HCT116 (cell line): Measurements from ENCODE around the gene MRPL44. TPM values are rescaled to one million over a fixed set of nuclear protein-coding genes. Genes with fewer than 3 reads are reported as not detected.

ENCODE experiments used
- ATAC-seq: fragments of 200-7000 bp; cut with Tn5 transposase; 2 replicates; pipeline ENCODE4 v1.9.1; 2020; ENCODE audit warnings: mild to moderate bottlenecking, moderate library complexity
- BruUV-seq: library from RNA; stranded (reverse); fragments of 400-500 nt; replicated peaks from 2 replicates; lab custom pipeline; 2021; lab: Mats Ljungman, UMichigan
- CTCF ChIA-PET: fragments of 300-600 bp; sonication (Branson Sonifier 250); formaldehyde crosslinking; loops from one replicate; lab custom pipeline; 2021; ENCODE audit warnings: antibody characterized with exemption; lab: Charles Lee
- POLR2A ChIA-PET: fragments of 300-600, 350-600 bp; sonication (Branson Sonifier 250); formaldehyde crosslinking; loops from one replicate; lab custom pipeline; 2021; ENCODE audit warnings: antibody characterized with exemption; lab: Charles Lee
- RAD21 ChIA-PET, 2 experiments: fragments of 300-600 bp; sonication (Branson Sonifier 250); formaldehyde crosslinking; loops; one replicate each; lab custom pipeline; 2023; ENCODE audit warnings: low total read pairs in 2 of 2; ENCODE audit not compliant: uncharacterized antibody in 2 of 2, unreplicated experiment in 2 of 2, low non-redundant PET in 1 of 2; lab: Charles Lee
- DNase-seq: peaks from one replicate; pipeline ENCODE4 v3.0.0-alpha.2; 2010; ENCODE audit warnings: low read depth, low spot score
- H2AFZ ChIP-seq: fragments of 200-600 bp; shearing (Covaris generic), sonication (generic); 2 replicates; pipeline ENCODE4 v1.6.1; 2017; ENCODE audit warnings: low read depth, mixed run types, mixed read lengths, antibody characterized with exemption, low read length; ENCODE audit not compliant: poor library complexity, severe bottlenecking
- H3K27ac ChIP-seq: 2 replicates; pipeline ENCODE4 v1.5.1; 2012; ENCODE audit warnings: low read depth, low read length
- H3K27me3 ChIP-seq: fragments of 200-600 bp; sonication (generic); 2 replicates; pipeline ENCODE4 v1.6.1; 2016; ENCODE audit warnings: mixed run types, low read length, mixed read lengths; ENCODE audit not compliant: insufficient read depth
- H3K36me3 ChIP-seq, 2 experiments: fragments of 200-500 bp in 1 of 2; fragments of 200-600 bp in 1 of 2; sonication (Bioruptor generic) in 1 of 2; sonication (generic) in 1 of 2; 2 replicates each; pipeline versions ENCODE4 v1.5.1 to v1.6.1; 2014 to 2016; ENCODE audit warnings: low read length in 2 of 2, inconsistent platforms in 1 of 2, mixed read lengths in 1 of 2, mixed run types in 1 of 2; ENCODE audit not compliant: insufficient read depth in 2 of 2, control insufficient read depth in 1 of 2
- H3K4me1 ChIP-seq, 2 experiments: fragments of 200-600 bp in 1 of 2; sonication (generic) in 1 of 2; 2 replicates each; pipeline versions ENCODE4 v1.5.1 to v1.6.1; 2012 to 2017; ENCODE audit warnings: low read length in 2 of 2, inconsistent platforms in 1 of 2, mild to moderate bottlenecking in 1 of 2, mixed read lengths in 1 of 2, mixed run types in 1 of 2, moderate library complexity in 1 of 2; ENCODE audit not compliant: insufficient read depth in 2 of 2, control insufficient read depth in 1 of 2
- H3K4me2 ChIP-seq: fragments of 200-600 bp; sonication (generic); 2 replicates; pipeline ENCODE4 v1.6.1; 2017; ENCODE audit warnings: mixed run types, low read length, mixed read lengths
- H3K4me3 ChIP-seq, 2 experiments: fragments of 200-600 bp in 1 of 2; sonication (generic) in 1 of 2; replicated peaks in 1 of 2; 2 replicates each; pipeline ENCODE4 v1.5.1; 2011 to 2016; ENCODE audit warnings: low read length in 2 of 2, control low read depth in 1 of 2, low read depth in 1 of 2, mild to moderate bottlenecking in 1 of 2, mixed read lengths in 1 of 2, mixed run types in 1 of 2
- H3K79me2 ChIP-seq: fragments of 200-600 bp; sonication (generic); 2 replicates; pipeline ENCODE4 v1.6.1; 2017; ENCODE audit warnings: mild to moderate bottlenecking, mixed run types, low read length, moderate library complexity, mixed read lengths; ENCODE audit not compliant: insufficient read depth
- H3K9ac ChIP-seq: fragments of 200-600 bp; sonication (generic); 2 replicates; pipeline ENCODE4 v1.6.1; 2016; ENCODE audit warnings: low read length, mixed read lengths
- H3K9me2 ChIP-seq: fragments of 200-600 bp; sonication (generic), shearing (Covaris generic); 2 replicates; pipeline ENCODE4 v1.6.1; 2017; ENCODE audit warnings: mixed run types, mild to moderate bottlenecking, moderate library complexity; ENCODE audit not compliant: insufficient read depth
- H3K9me3 ChIP-seq, 2 experiments: fragments of 200-500 bp in 1 of 2; fragments of 200-600 bp in 1 of 2; sonication (Bioruptor generic) in 1 of 2; sonication (generic) in 1 of 2; 2 replicates each; pipeline ENCODE4 v1.6.1; 2014 to 2017; ENCODE audit warnings: low read length in 2 of 2, mixed read lengths in 2 of 2, inconsistent platforms in 1 of 2, low read depth in 1 of 2, mild to moderate bottlenecking in 1 of 2, mixed run types in 1 of 2, moderate library complexity in 1 of 2; ENCODE audit not compliant: control insufficient read depth in 1 of 2, insufficient read depth in 1 of 2
- H4K20me1 ChIP-seq: fragments of 200-600 bp; sonication (generic), shearing (Covaris generic); 2 replicates; pipeline ENCODE4 v1.6.1; 2017; ENCODE audit warnings: mixed run types, mild to moderate bottlenecking, moderate library complexity; ENCODE audit not compliant: insufficient read depth
- CBX3 ChIP-seq: IDR thresholded peaks from 2 replicates; pipeline ENCODE4 v1.6.1; 2012; ENCODE audit warnings: low read depth
- CEBPB ChIP-seq: IDR thresholded peaks from 2 replicates; pipeline ENCODE4 v1.6.1; 2012; ENCODE audit warnings: low read depth
- CTCF ChIP-seq, 3 experiments: fragments of 200-600 bp in 1 of 3; sonication (generic) in 1 of 3; IDR thresholded peaks in 2 of 3; conservative IDR thresholded peaks in 1 of 3; 2 replicates each; pipeline ENCODE4 v1.5.1; 2012 to 2017; ENCODE audit warnings: low read depth in 2 of 3, low read length in 2 of 3, antibody characterized with exemption in 1 of 3, borderline replicate concordance in 1 of 3, control low read depth in 1 of 3, mild to moderate bottlenecking in 1 of 3, mixed read lengths in 1 of 3, mixed run types in 1 of 3, moderate library complexity in 1 of 3; ENCODE audit not compliant: insufficient read depth in 1 of 3
- EGR1 ChIP-seq: IDR thresholded peaks from 2 replicates; pipeline ENCODE4 v1.6.1; 2012; ENCODE audit warnings: low read depth
- ELF1 ChIP-seq: IDR thresholded peaks from 2 replicates; pipeline ENCODE4 v1.6.1; 2012; ENCODE audit warnings: low read depth, borderline replicate concordance
- EZH2phosphoT487 ChIP-seq: fragments of 200-600 bp; IDR thresholded peaks from 2 replicates; pipeline ENCODE4 v1.6.1; 2018; ENCODE audit warnings: antibody characterized with exemption, borderline replicate concordance
- FOSL1 ChIP-seq: IDR thresholded peaks from 2 replicates; pipeline ENCODE4 v1.6.1; 2012; ENCODE audit warnings: low read depth
- JUND ChIP-seq: IDR thresholded peaks from 2 replicates; pipeline ENCODE4 v1.6.1; 2012
- MAX ChIP-seq: IDR thresholded peaks from 2 replicates; pipeline ENCODE4 v1.6.1; 2012
- POLR2A ChIP-seq: IDR thresholded peaks from 2 replicates; pipeline ENCODE4 v1.7.0; 2011; ENCODE audit warnings: borderline replicate concordance; ENCODE audit not compliant: insufficient read depth, insufficient read length; ENCODE audit errors: extremely low read depth
- RAD21 ChIP-seq: IDR thresholded peaks from 2 replicates; pipeline ENCODE4 v1.6.1; 2012; ENCODE audit warnings: low read depth, mild to moderate bottlenecking
- REST ChIP-seq: IDR thresholded peaks from 2 replicates; pipeline ENCODE4 v1.6.1; 2012; ENCODE audit warnings: low read depth
- SIN3A ChIP-seq: IDR thresholded peaks from 2 replicates; pipeline ENCODE4 v1.6.1; 2012; ENCODE audit warnings: low read depth
- SRF ChIP-seq: IDR thresholded peaks from 2 replicates; pipeline ENCODE4 v1.6.1; 2012; ENCODE audit warnings: low read depth
- TCF7L2 ChIP-seq: IDR thresholded peaks from 2 replicates; pipeline ENCODE4 v1.7.0; 2011; ENCODE audit warnings: borderline replicate concordance, inconsistent platforms; ENCODE audit not compliant: insufficient read depth, insufficient read length; ENCODE audit errors: extremely low read depth
- YY1 ChIP-seq: IDR thresholded peaks from 2 replicates; pipeline ENCODE4 v1.6.1; 2011; ENCODE audit warnings: low read length, low read depth, moderate library complexity, mild to moderate bottlenecking; ENCODE audit not compliant: insufficient replicate concordance; ENCODE audit errors: extremely low read depth
- ZBTB33 ChIP-seq: IDR thresholded peaks from 2 replicates; pipeline ENCODE4 v1.6.1; 2011; ENCODE audit warnings: mild to moderate bottlenecking, low read length, moderate library complexity; ENCODE audit not compliant: insufficient replicate concordance; ENCODE audit errors: extremely low read depth
- ZFX ChIP-seq: fragments of 450-650 bp; IDR thresholded peaks from 2 replicates; pipeline ENCODE4 v1.6.1; 2017
- intact Hi-C: fragments of 100-400 bp; cut with micrococcal nuclease; formaldehyde crosslinking; loops from 2 replicates; pipeline ENCODE4 v1.10.0; 2022
- total RNA-seq: library from RNA; stranded (reverse); gene quantifications from one replicate; pipeline ENCODE4 v1.2.1, GENCODE V29; 2021; ENCODE audit not compliant: unreplicated experiment

MRPL44 gene
- total RNA-seq, 1 experiment from 2014 or later = 45.8 TPM

- DNase-seq = no peak
- Histone ChIP-seq H3K27ac (no peak overlapping the region), H2AFZ (no peak overlapping the region), H3K79me2 (no peaks in the 10 kb centered on the region), H3K27me3 (no peaks in the 10 kb centered on the region), H3K9me2 (no peaks in the 10 kb centered on the region), H3K9ac (no peak overlapping the region), H3K4me1 (no peaks in the 10 kb centered on the region), H3K4me3 (no peak overlapping the region), H3K4me2 (no peak overlapping the region), H4K20me1 (no peaks in the 10 kb centered on the region), H3K36me3 (peaks cover 0 to 2% of the 10 kb centered on the region in 2 experiments; a peak in 1 of 4 replicates), H3K9me3 (no peaks in the 10 kb centered on the region)
- no TSS peak for BruUV-seq
- CTCF ChIA-PET = interaction anchor here (1.2 kb wide), 1 partner anchor 11 kb away, joined by 4 read pairs; no protein-coding TSS in a partner anchor
- no peak for TF ChIP-seq SIN3A
- no peak for TF ChIP-seq JUND
- TF ChIP-seq REST = no peak
- TF ChIP-seq TCF7L2 = no peak
- no peak for TF ChIP-seq EGR1
- TF ChIP-seq ZFX = no peak
- TF ChIP-seq ELF1 = no peak
- TF ChIP-seq ZBTB33 = no peak
- TF ChIP-seq CTCF (IDR thresholded peaks at IDR 0.05 in 2 of 3, conservative IDR thresholded peaks at IDR 0.05 in 1 of 3; ENCODE audit: borderline replicate concordance in 1 of 3, insufficient read depth in 1 of 3, low read depth in 2 of 3, low read length in 2 of 3) = no peak
- no peak for TF ChIP-seq EZH2phosphoT487
- TF ChIP-seq CBX3 = no peak
- no peak for TF ChIP-seq CEBPB
- TF ChIP-seq MAX = no peak
- no peak for TF ChIP-seq FOSL1
- no peak for TF ChIP-seq RAD21
- no peak for TF ChIP-seq POLR2A
- no peak for TF ChIP-seq SRF
- no peak for TF ChIP-seq YY1
- intact Hi-C loops = no loop called here
- POLR2A ChIA-PET = no interaction called here
- RAD21 ChIA-PET = no interaction called here
- ATAC-seq = no peak
Measured at GRCh38 chr2:223981241-223981640, 24.0 kb downstream of the MRPL44 start.
